Measurements from ENCODE around the gene ZNF398.
"Not testable (repeated sequence)": the region's sequence is repeated elsewhere in the genome, so short reads cannot be mapped to it uniquely, and the experiment has no call there.

Gene ZNF398

DNA sequence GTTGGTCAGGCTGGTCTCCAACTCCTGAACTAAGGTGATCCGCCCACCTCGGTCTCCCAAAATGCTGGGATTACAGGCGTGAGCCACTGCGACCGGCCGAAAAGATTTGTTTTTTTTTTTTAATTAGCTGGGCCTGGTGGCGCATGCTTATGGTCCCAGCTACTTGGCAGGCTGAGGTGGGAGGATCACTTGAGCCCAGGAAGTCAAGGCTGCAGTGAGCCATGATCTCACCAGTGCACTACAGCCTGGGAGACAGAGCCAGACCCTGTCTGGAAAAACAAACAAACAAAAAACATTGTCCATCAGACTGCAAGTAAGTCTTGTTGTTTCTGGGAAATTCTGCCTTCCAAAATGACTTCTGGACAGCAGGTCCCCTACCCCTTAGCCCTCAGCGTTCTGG, 75.9 kb downstream of the ZNF398 start:
- no peak for DNase-seq (ENCODE audit: low spot score)
- in situ Hi-C loops (cut with MboI; ENCODE audit: low pct_unique_long_range_greater_than_20kb, low sequenced_read_pairs, unreplicated experiment) = no loop called here
- TF ChIP-seq, protein P1, sequence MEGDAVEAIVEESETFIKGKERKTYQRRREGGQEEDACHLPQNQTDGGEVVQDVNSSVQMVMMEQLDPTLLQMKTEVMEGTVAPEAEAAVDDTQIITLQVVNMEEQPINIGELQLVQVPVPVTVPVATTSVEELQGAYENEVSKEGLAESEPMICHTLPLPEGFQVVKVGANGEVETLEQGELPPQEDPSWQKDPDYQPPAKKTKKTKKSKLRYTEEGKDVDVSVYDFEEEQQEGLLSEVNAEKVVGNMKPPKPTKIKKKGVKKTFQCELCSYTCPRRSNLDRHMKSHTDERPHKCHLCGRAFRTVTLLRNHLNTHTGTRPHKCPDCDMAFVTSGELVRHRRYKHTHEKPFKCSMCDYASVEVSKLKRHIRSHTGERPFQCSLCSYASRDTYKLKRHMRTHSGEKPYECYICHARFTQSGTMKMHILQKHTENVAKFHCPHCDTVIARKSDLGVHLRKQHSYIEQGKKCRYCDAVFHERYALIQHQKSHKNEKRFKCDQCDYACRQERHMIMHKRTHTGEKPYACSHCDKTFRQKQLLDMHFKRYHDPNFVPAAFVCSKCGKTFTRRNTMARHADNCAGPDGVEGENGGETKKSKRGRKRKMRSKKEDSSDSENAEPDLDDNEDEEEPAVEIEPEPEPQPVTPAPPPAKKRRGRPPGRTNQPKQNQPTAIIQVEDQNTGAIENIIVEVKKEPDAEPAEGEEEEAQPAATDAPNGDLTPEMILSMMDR (IDR thresholded peaks at IDR 0.05; ENCODE audit: extremely low read depth, insufficient read depth, missing control alignments) = no peak

DNA sequence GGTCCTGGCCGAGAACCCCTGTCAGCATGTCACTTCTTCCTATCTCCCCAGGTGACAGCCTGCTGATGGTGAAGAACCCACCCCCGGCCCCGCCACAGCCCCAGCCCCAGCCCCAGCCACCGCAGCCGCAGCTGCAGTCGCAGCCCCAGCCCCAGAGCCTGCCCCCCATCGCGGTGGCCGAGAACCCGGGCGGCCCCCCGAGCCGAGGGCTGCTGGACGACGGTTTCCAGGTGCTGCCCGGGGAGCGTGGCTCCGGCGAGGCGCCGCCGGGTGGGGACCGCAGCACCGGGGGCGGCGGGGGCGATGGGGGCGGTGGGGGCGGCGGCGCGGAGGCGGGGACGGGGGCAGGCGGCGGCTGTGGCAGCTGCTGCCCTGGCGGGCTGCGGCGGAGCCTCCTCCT, 76.5 kb downstream of the ZNF398 start:
- TF ChIP-seq, protein P1 (IDR thresholded peaks at IDR 0.05; ENCODE audit: extremely low read depth, insufficient read depth, missing control alignments) = no peak
- in situ Hi-C loops (cut with MboI; ENCODE audit: low pct_unique_long_range_greater_than_20kb, low sequenced_read_pairs, unreplicated experiment) = no loop called here
- DNase-seq (ENCODE audit: low spot score) = no peak

DNA sequence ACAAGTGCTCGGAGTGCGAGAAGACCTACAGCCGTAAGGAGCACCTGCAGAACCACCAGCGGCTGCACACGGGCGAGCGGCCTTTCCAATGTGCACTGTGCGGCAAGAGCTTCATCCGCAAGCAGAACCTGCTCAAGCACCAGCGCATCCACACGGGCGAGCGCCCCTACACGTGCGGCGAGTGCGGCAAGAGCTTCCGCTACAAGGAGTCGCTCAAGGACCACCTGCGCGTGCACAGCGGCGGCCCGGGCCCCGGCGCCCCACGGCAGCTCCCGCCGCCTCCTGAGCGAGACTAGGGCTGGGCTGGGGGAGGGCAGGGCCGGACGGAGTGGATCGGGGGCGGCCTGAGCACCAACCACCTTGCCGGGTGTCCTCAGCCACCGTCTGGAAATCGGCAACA, 77.1 kb downstream of the ZNF398 start:
- TF ChIP-seq, protein P1 (IDR thresholded peaks at IDR 0.05; ENCODE audit: extremely low read depth, insufficient read depth, missing control alignments) = no peak
- in situ Hi-C loops (cut with MboI; ENCODE audit: low pct_unique_long_range_greater_than_20kb, low sequenced_read_pairs, unreplicated experiment) = no loop called here
- no peak for DNase-seq (ENCODE audit: low spot score)

DNA sequence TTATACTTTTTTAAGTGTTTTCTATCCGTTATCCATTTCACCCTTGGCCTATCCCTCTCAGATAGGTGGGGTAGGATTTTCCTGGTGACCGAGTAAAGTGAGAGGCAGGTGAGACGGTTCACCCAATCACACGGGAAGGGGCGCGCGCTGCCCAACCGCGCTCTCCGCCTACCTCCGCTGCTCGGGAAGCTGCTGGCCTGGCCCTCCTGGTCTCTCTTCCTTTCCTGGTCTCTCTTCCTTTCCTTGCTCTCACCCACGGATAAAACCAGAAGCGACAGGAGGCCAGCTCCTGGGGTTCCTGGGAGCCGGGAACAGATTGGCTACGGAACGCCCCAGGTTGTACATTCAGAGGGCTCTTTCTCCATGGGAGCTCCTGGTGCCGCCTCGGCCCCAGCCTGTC, 77.9 kb downstream of the ZNF398 start:
- DNase-seq (ENCODE audit: low spot score) = no peak
- TF ChIP-seq, protein P1 (IDR thresholded peaks at IDR 0.05; ENCODE audit: extremely low read depth, insufficient read depth, missing control alignments) = no peak
- in situ Hi-C loops (cut with MboI; ENCODE audit: low pct_unique_long_range_greater_than_20kb, low sequenced_read_pairs, unreplicated experiment) = no loop called here

DNA sequence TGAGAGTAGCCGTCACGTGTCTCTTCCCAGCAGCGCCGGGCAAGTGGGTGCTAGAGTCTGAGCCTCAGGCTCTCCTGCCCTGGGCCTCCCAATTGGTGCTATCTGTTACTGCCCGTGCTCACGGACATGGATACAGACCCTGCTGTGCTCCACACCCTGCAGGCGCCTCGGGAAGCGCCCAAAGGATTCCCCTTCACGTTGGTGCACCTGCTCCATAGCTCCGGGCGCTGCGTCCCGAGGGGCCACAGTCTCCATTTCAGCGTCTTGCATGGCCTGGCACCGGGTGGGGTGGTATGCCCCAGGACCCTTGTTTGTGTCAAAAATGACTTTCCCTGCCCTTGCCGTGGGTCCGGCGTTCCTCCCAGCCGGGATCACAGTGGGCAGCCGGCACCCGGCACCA, 78.4 kb downstream of the ZNF398 start:
- in situ Hi-C loops (cut with MboI; ENCODE audit: low pct_unique_long_range_greater_than_20kb, low sequenced_read_pairs, unreplicated experiment) = no loop called here
- no peak for DNase-seq (ENCODE audit: low spot score)
- TF ChIP-seq, protein P1 (IDR thresholded peaks at IDR 0.05; ENCODE audit: extremely low read depth, insufficient read depth, missing control alignments) = no peak

DNA sequence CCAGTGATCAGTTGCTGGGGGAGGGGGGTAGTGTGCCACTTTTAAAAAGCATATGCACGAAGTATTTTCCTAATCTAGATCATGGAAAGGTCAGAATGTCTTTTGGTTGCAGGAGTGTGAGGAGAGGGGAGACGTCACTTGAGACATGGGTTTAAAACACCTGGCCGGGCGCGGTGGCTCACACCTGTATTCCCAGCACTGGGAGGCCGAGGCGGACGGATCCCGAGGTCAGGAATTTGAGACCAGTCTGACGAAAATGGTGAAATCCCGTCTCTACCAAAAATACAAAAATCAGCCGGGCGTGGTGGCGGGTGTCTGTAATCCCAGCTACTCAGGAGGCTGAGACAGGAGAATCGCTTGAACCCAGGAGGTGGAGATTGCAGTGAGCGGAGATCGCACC, 79.1 kb downstream of the ZNF398 start:
- in situ Hi-C loops (cut with MboI; ENCODE audit: low pct_unique_long_range_greater_than_20kb, low sequenced_read_pairs, unreplicated experiment); DNase-seq (ENCODE audit: low spot score): not testable (repeated sequence)

DNA sequence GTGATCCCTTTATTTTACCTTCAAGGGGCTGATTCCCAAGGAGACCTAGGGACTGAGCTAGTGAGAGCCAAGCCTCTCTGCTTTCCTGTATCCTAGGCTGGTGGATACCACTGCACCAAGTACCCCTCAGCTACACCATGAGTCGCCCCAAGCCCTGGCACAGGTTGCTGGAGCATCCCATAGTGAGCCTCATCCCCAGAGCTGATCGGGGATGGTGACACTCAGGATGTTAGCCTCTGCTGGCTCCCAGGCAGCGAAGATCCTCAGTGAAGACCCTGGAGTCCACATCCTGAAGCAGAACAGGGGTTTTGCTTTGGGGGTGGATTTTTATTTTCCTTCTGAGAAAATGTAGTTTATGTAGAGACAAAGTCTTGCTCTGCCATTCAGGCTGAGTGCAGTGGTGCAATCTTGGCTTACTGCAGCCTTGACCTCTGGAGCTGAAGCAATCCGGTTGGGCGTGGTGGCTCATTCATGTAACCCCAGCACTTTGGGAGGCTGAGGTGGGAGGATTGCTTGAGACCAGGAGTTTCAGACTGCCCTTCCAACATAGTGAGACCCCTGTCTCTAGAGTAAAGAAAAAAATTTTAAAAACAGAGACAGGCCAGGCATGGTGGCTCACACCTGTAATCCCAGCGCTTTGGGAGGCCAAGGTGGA, 79.7 kb downstream of the ZNF398 start:
- in situ Hi-C loops (cut with MboI; ENCODE audit: low pct_unique_long_range_greater_than_20kb, low sequenced_read_pairs, unreplicated experiment) = no loop called here
- TF ChIP-seq, protein P1 (IDR thresholded peaks at IDR 0.05; ENCODE audit: extremely low read depth, insufficient read depth, missing control alignments) = no peak
- no peak for DNase-seq (ENCODE audit: low spot score)
